ENCODE data around the gene CIITA.

DNA sequence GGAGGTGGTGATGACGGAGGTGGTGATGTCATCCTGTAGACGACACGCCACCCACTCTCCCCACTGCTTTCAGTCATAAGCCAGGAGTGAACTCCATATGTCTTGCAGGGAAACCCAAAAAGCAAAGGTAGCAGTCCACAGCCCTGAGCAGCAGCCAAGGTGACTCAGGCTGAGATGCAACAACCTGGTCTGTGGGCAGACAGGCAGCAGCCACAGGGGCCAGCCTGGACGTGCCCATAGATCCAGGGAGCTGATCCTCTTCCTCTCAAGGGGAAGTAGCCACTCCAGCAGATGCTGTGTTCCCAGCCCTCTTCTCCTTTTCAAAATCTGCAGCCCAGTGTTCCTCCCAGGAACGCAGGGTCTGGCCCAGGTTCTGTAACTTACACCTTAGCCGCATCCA lies 17.3 kb upstream of the CIITA start:
- TF ChIP-seq, protein P1, sequence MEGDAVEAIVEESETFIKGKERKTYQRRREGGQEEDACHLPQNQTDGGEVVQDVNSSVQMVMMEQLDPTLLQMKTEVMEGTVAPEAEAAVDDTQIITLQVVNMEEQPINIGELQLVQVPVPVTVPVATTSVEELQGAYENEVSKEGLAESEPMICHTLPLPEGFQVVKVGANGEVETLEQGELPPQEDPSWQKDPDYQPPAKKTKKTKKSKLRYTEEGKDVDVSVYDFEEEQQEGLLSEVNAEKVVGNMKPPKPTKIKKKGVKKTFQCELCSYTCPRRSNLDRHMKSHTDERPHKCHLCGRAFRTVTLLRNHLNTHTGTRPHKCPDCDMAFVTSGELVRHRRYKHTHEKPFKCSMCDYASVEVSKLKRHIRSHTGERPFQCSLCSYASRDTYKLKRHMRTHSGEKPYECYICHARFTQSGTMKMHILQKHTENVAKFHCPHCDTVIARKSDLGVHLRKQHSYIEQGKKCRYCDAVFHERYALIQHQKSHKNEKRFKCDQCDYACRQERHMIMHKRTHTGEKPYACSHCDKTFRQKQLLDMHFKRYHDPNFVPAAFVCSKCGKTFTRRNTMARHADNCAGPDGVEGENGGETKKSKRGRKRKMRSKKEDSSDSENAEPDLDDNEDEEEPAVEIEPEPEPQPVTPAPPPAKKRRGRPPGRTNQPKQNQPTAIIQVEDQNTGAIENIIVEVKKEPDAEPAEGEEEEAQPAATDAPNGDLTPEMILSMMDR (IDR thresholded peaks at IDR 0.05): no peak
- TF ChIP-seq POLR2A (IDR thresholded peaks at IDR 0.05): no peak

Data from adrenal gland (tissue), 5 donors.